ENCODE data around the gene BTBD9. TPM values are rescaled to one million over a fixed set of nuclear protein-coding genes. Genes with fewer than 3 reads are reported as not detected.
A peak's percentile ranks its signal among the peaks of the same experiment; 100 is the strongest.

Gene BTBD9
- polyA plus RNA-seq, 1 donor, result 7.8 TPM

DNA sequence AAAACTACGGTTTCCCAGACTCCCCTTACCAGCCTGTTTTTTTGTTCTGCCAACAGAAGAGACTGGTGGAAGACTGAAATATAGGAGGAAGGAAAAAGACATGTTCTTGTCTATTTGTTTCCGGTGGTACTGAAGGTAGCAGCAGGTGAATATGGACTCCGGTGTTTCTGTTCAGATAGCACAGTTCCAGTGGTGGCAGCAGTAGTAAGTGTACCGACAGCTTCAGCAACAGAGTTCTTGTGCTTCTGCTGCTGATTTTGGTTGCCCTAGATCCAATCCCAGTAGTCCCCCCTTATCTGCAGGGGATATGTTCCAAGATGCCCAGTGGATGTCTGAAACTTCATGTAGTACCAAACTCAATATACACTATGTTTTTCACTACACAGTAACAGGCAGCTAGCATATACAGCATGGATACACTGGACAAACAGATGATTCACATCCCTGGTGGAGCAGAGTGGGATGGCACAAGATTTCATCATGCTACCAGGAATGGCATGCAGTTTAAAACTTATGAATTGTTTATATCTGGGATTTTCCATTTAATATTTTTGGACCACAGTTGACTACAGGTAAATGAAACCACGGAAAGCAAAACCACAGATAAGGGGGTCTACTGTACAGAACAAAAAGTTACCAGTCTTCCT is 301.8 kb downstream of the BTBD9 start:
- no peak overlapping the region for H3K27ac ChIP-seq (ENCODE audit: low read length)
- no peak for DNase-seq
- H3K9me3 ChIP-seq (ENCODE audit: control insufficient read depth, low read depth, low read length), result peaks cover 7% of the 10 kb centered on the region
- peaks cover 4% of the 10 kb centered on the region for H3K36me3 ChIP-seq (ENCODE audit: control insufficient read depth, insufficient read depth, low read length)
- no peaks in the 10 kb centered on the region for H3K4me1 ChIP-seq (ENCODE audit: control insufficient read depth, insufficient read depth, low read length)
- no peaks in the 10 kb centered on the region for H3K27me3 ChIP-seq (ENCODE audit: control insufficient read depth, insufficient read depth, low read length)
- no peak overlapping the region for H3K4me3 ChIP-seq (ENCODE audit: low read length)
- WGBS (ENCODE audit: insufficient coverage, low lambda C conversion rate), result no CpG with 5 or more reads among the region's 5 CpGs

DNA sequence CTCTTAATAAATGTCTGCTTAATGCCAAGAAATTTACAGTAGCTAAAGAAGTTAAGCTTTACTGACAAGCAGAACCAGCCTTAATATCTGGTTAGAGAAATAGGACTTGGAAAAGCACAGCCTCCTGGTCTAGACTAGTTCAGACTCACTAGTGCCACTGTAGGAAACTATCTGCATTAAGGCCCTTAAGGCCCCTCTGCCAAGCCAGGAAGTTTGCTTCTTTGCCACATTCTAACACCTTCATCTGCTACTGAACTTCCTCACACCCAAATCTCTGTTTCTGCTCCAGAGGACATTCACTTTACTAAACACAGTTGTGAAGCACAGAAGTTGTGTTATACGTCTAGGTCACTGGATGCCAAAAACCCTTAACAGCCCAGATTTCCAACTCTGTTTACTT is 302.8 kb downstream of the BTBD9 start:
- H3K27ac ChIP-seq (ENCODE audit: low read length), result no peak overlapping the region
- no CpG with 5 or more reads among the region's 1 CpG for WGBS (ENCODE audit: insufficient coverage, low lambda C conversion rate)
- DNase-seq, result no peak
- H3K36me3 ChIP-seq (ENCODE audit: control insufficient read depth, insufficient read depth, low read length), result no peaks in the 10 kb centered on the region
- no peaks in the 10 kb centered on the region for H3K27me3 ChIP-seq (ENCODE audit: control insufficient read depth, insufficient read depth, low read length)
- no peak overlapping the region for H3K4me3 ChIP-seq (ENCODE audit: low read length)
- H3K4me1 ChIP-seq (ENCODE audit: control insufficient read depth, insufficient read depth, low read length), result no peaks in the 10 kb centered on the region
- H3K9me3 ChIP-seq (ENCODE audit: control insufficient read depth, low read depth, low read length), result peaks cover 7% of the 10 kb centered on the region

DNA sequence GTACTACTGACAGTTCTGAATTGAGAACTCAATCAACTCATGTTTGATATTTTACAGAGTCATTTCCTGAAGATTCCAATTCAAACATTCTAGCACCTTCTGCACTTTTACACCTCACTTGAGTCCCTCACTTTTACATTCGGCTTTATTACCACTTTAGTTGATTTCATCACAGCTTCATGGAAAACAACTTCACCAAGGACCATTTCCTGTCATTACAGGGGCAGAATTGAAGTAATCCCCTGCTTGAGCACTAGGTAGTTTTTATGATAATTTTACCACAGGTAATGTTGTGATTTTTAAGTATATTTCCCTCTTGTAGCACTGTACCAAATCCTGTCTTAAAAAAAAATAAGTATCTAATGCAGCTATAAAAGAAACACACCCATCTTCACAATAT is 312.9 kb downstream of the BTBD9 start:
- no peak for DNase-seq
- no CpG with 5 or more reads among the region's 1 CpG for whole genome bisulfite sequencing (ENCODE audit: insufficient coverage, low lambda C conversion rate)
- Histone ChIP-seq H3K27me3 (ENCODE audit: control insufficient read depth, insufficient read depth, low read length) (no peaks in the 10 kb centered on the region), H3K36me3 (ENCODE audit: control insufficient read depth, insufficient read depth, low read length) (no peaks in the 10 kb centered on the region), H3K4me3 (ENCODE audit: low read length) (no peak overlapping the region), H3K27ac (ENCODE audit: low read length) (no peak overlapping the region), H3K4me1 (ENCODE audit: control insufficient read depth, insufficient read depth, low read length) (no peaks in the 10 kb centered on the region), H3K9me3 (ENCODE audit: control insufficient read depth, low read depth, low read length) (peaks cover 4% of the 10 kb centered on the region)

DNA sequence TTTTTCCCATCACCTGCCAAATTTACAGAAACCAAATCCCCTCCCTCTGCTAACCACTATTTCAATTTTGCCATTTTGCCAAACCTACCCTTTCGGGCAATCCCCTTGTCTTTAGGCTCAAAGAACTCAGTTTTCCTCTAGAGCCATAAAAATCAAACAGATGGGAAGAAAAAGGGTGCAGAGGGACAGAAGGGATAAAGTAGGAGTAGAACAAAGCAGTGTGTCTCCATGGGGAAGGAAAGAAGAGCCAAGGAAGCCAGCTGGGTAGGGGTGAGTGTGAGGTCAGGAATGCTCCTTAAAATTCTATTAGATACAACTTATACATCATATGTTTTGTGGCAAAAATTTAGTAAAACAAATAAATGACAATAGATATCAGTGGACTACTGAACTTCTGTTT is 316.5 kb downstream of the BTBD9 start:
- H3K36me3 ChIP-seq (ENCODE audit: control insufficient read depth, insufficient read depth, low read length), result no peaks in the 10 kb centered on the region
- no peak overlapping the region for H3K27ac ChIP-seq (ENCODE audit: low read length)
- WGBS (ENCODE audit: insufficient coverage, low lambda C conversion rate), result 100% methylated on average over 1 of the region's 1 CpG
- no peaks in the 10 kb centered on the region for H3K9me3 ChIP-seq (ENCODE audit: control insufficient read depth, low read depth, low read length)
- no peaks in the 10 kb centered on the region for H3K27me3 ChIP-seq (ENCODE audit: control insufficient read depth, insufficient read depth, low read length)
- no peak overlapping the region for H3K4me3 ChIP-seq (ENCODE audit: low read length)
- H3K4me1 ChIP-seq (ENCODE audit: control insufficient read depth, insufficient read depth, low read length), result no peaks in the 10 kb centered on the region
- DNase-seq, result no peak

DNA sequence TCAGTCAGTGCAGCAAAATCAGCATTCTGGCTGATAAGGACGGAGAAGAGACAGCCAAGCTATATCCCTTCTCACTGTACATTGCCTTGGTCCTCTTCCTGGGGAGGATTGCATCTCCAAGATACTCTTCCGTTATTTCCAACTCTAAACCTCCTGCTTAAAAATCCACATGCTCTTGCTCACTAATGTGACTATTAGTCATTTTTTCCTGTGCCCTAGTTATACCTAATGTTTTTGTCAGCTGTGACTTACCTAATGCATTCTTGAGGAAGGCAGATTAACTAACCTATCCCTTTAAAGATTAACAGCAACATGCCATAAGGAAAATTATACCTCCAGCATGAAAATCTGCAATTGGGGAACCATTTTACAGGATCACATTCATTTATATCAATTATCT is 317.6 kb downstream of the BTBD9 start:
- DNase-seq, result no peak
- no peak overlapping the region for H3K27ac ChIP-seq (ENCODE audit: low read length)
- H3K4me3 ChIP-seq (ENCODE audit: low read length), result no peak overlapping the region
- H3K27me3 ChIP-seq (ENCODE audit: control insufficient read depth, insufficient read depth, low read length), result no peaks in the 10 kb centered on the region
- no peaks in the 10 kb centered on the region for H3K36me3 ChIP-seq (ENCODE audit: control insufficient read depth, insufficient read depth, low read length)
- WGBS (ENCODE audit: insufficient coverage, low lambda C conversion rate), result 80% methylated on average over 1 of the region's 2 CpGs
- no peaks in the 10 kb centered on the region for H3K9me3 ChIP-seq (ENCODE audit: control insufficient read depth, low read depth, low read length)
- no peaks in the 10 kb centered on the region for H3K4me1 ChIP-seq (ENCODE audit: control insufficient read depth, insufficient read depth, low read length)

DNA sequence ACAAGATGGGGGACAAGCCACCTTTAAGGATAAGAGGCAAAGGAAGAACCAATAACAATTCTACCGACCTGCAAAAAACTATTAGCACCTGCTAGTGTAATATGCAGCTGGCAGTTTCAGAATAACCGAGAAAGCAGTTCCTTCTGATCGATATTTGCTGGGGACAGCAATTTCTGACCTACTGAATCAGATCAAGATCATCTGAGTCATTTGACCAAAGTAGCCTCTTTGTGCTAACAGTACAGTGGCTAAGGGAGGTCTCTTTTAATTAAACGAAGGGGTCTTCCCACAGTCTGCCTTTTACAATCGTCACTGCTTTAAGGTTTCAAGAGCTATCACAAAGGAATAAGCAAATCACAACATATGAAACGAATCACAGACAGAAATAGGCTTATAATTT is 318.9 kb downstream of the BTBD9 start:
- H3K36me3 ChIP-seq (ENCODE audit: control insufficient read depth, insufficient read depth, low read length), result no peaks in the 10 kb centered on the region
- no peaks in the 10 kb centered on the region for H3K9me3 ChIP-seq (ENCODE audit: control insufficient read depth, low read depth, low read length)
- H3K27ac ChIP-seq (ENCODE audit: low read length), result no peak overlapping the region
- no peak overlapping the region for H3K4me3 ChIP-seq (ENCODE audit: low read length)
- no peak for DNase-seq
- no peaks in the 10 kb centered on the region for H3K27me3 ChIP-seq (ENCODE audit: control insufficient read depth, insufficient read depth, low read length)
- WGBS (ENCODE audit: insufficient coverage, low lambda C conversion rate), result 80% methylated on average over 2 of the region's 6 CpGs
- no peaks in the 10 kb centered on the region for H3K4me1 ChIP-seq (ENCODE audit: control insufficient read depth, insufficient read depth, low read length)

DNA sequence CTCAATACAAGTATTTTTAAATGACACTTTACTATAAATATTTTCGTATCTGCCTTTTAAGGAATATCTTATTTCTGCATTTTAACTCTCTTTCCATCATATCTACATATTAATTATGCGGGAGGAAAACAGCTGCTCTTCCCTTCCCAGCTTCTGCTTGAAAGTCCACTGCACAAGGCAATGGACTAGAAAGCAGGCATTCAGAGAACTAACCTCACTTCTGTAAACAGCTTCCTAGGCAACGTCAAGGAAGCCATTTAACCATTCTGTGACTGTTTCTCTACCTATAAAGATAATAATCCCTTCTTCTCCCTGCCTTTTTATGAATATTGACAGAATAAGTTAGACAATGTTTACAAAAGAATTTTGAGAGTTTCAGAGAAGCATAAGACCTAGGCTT is 319.4 kb downstream of the BTBD9 start:
- Histone ChIP-seq H3K4me1 (ENCODE audit: control insufficient read depth, insufficient read depth, low read length) (no peaks in the 10 kb centered on the region), H3K9me3 (ENCODE audit: control insufficient read depth, low read depth, low read length) (no peaks in the 10 kb centered on the region), H3K4me3 (ENCODE audit: low read length) (no peak overlapping the region), H3K27me3 (ENCODE audit: control insufficient read depth, insufficient read depth, low read length) (no peaks in the 10 kb centered on the region), H3K27ac (ENCODE audit: low read length) (no peak overlapping the region), H3K36me3 (ENCODE audit: control insufficient read depth, insufficient read depth, low read length) (no peaks in the 10 kb centered on the region)
- DNase-seq, result no peak
- no CpG with 5 or more reads among the region's 3 CpGs for WGBS (ENCODE audit: insufficient coverage, low lambda C conversion rate)

DNA sequence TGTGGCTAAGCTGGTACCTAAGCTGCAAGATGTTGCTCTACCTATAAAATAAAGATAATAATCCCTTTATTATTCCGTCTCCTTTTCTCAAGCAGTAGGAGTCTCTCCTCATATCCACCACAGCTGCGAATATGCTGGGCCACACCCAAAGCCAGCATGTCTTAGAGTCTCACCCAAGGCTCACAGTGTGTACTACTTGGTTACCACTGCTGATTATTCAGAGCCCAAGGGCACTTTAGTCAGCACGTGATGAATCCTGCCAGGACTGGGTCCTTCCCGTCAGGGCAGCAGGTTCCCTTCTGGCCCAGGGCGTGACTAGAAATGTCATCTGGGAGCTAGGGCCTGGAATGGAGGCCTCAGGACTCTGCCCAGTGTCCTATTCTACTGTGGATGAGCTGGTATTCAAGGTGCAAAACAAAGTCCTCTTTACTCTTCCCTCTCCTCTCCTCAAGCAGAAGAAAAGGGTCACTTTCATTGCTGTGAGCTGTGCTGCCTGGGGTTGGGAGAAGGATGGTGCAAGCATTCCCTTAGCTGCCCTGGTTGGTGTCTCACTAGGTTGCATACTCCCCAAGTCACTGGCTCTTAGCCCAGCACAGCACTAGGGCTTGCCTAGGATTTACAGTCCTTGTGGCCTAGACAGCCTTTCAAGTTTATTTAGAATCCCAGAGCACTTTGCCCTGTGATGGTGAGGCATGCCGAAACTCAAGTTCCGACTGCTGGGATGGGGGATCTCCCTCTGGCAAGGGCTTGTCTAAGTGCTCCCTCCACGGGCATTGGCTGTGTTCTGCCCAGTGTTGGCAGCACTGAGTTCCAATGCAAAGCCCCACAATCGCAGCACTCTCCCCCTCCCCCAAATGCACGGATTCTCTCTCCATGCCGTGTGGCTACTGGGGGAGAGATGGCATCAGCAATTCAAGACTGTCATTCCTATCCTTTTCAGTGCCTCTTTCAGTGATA is 320.2 kb downstream of the BTBD9 start:
- WGBS (ENCODE audit: insufficient coverage, low lambda C conversion rate), result 100% methylated on average over 1 of the region's 11 CpGs
- no peaks in the 10 kb centered on the region for H3K27me3 ChIP-seq (ENCODE audit: control insufficient read depth, insufficient read depth, low read length)
- no peaks in the 10 kb centered on the region for H3K4me1 ChIP-seq (ENCODE audit: control insufficient read depth, insufficient read depth, low read length)
- H3K27ac ChIP-seq (ENCODE audit: low read length), result no peak overlapping the region
- H3K36me3 ChIP-seq (ENCODE audit: control insufficient read depth, insufficient read depth, low read length), result no peaks in the 10 kb centered on the region
- peak in 1 of 2 donors; percentile 29 for DNase-seq
- no peak overlapping the region for H3K4me3 ChIP-seq (ENCODE audit: low read length)
- H3K9me3 ChIP-seq (ENCODE audit: control insufficient read depth, low read depth, low read length), result no peaks in the 10 kb centered on the region

DNA sequence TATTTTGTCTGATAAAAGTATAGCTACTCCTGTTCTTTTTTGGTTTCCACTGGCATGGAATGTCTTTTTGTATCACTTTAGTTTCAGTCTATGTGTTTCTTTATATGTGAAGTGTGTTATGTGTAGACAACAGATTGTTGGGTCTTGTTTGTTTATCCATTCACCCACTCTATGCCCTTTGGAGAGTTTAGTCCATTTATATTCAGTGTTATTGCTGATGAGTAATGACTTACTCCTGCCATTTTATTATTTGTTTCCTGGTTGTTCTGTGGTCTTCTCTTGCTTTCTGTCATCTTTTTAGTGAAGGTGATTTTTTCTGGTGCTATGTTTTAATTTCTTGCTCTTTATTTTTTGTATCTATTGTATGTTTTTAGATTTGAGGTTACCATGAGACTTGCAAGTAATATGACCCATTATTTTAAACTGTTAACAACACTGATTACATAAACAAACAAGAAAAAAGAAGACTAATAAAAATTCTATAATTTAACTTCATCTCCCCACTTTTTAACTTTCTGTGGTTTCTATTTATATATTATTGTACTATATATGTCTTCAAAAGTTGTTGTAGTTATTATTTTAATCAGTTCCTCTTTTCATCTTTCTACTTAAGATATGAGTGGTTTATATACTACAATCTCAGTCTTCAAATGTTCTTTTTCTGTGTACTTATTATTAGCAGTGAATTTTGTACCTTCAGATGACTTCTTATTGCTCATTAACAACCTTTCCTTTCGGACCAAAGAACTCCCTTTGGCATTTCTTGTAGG is 323.4 kb downstream of the BTBD9 start:
- no peaks in the 10 kb centered on the region for H3K4me1 ChIP-seq (ENCODE audit: control insufficient read depth, insufficient read depth, low read length)
- no peaks in the 10 kb centered on the region for H3K36me3 ChIP-seq (ENCODE audit: control insufficient read depth, insufficient read depth, low read length)
- no CpG with 5 or more reads among the region's 1 CpG for WGBS (ENCODE audit: insufficient coverage, low lambda C conversion rate)
- DNase-seq, result peak in 1 of 2 donors; percentile 11
- H3K9me3 ChIP-seq (ENCODE audit: control insufficient read depth, low read depth, low read length), result no peaks in the 10 kb centered on the region
- no peaks in the 10 kb centered on the region for H3K27me3 ChIP-seq (ENCODE audit: control insufficient read depth, insufficient read depth, low read length)
- no peak overlapping the region for H3K27ac ChIP-seq (ENCODE audit: low read length)
- no peak overlapping the region for H3K4me3 ChIP-seq (ENCODE audit: low read length)

DNA sequence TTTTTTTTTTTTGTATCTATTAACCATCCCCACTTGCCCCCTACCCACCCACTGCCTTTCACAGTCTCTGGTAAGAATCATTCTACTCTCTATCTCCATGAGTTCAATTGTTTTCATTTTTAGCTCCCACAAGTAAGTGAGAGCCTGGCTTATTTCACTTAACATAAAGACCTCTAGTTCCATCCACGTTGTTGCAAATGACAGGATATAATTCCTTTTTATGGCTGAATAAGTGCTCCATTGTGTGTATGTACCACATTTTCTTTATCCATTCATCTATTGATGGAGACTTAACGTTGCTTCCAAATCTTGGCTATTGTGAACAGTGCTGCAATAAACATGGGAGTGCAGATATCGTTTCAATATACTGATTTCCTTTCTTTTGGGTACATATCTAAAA is 328.5 kb downstream of the BTBD9 start:
- Histone ChIP-seq H3K27me3 (ENCODE audit: control insufficient read depth, insufficient read depth, low read length) (no peaks in the 10 kb centered on the region), H3K4me3 (ENCODE audit: low read length) (no peak overlapping the region), H3K9me3 (ENCODE audit: control insufficient read depth, low read depth, low read length) (no peaks in the 10 kb centered on the region), H3K36me3 (ENCODE audit: control insufficient read depth, insufficient read depth, low read length) (no peaks in the 10 kb centered on the region), H3K4me1 (ENCODE audit: control insufficient read depth, insufficient read depth, low read length) (no peaks in the 10 kb centered on the region), H3K27ac (ENCODE audit: low read length) (no peak overlapping the region)
- DNase-seq, result no peak
- 88% methylated on average over 2 of the region's 3 CpGs for WGBS (ENCODE audit: insufficient coverage, low lambda C conversion rate)
